RWPE1 (cell line): ENCODE measurements around the gene B3GALT6.

ENCODE experiments used
- CTCF ChIA-PET: fragments of 350-600 bp; sonication (Branson Sonifier 250); formaldehyde crosslinking; extraction: SDS; loops from one replicate; lab custom pipeline; 2021; lab: Yijun Ruan, JAX
- POLR2A ChIA-PET: fragments of 400-600 bp; formaldehyde crosslinking; extraction: SDS; loops from one replicate; lab custom pipeline; 2020; ENCODE audit warnings: antibody characterized with exemption; ENCODE audit not compliant: low non-redundant PET; lab: Yijun Ruan, JAX
- DNase-seq: peaks from one replicate; pipeline ENCODE4 v3.0.0; 2012; ENCODE audit warnings: low spot score
- H3K27ac ChIP-seq: fragments of 450-650 bp; 2 replicates; pipeline ENCODE4 v1.5.1; 2017
- TF ChIP-seq, protein P1 (sequence below): fragments of 450-650 bp; conservative IDR thresholded peaks from 2 replicates; pipeline ENCODE4 v1.5.1; 2017; ENCODE audit warnings: low read depth, mild to moderate bottlenecking

The B3GALT6 gene

DNA sequence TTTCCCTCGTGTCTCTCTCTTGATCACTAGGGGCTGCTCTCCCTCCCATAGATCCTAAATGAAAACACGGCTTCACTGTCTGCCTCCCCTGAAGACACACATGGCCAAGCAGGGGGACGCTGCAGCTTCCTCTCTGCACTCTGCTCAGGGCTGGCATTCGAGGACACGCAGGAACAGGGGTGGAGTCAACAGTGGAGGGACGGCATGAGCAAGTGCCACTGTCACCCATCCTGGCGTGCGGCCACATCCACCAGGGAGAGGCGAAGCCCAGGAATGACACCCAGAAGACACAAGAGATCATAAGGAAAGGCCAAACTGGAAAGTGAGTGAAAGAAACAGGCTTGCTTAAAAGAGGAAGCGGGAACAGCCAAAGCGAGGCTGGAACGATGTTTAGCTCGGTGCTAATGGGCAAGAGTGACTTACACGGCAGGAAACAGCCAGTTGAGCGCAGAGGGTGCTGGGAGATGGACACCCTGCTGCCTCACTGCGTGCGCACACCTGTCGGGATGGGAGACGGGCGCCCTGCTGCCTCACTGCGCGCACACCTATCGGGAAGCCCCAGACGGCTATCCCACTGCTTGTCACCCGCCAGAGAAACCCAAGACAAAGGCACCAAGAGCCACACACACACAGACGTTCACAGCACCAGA lies 28.0 kb downstream of the B3GALT6 start:
- ChIA-PET CTCF (interaction anchor here (0.6 kb wide), 1 partner anchor 245 kb away, joined by 6 read pairs; no protein-coding TSS in a partner anchor), POLR2A (no interaction called here)
- TF ChIP-seq, protein P1, sequence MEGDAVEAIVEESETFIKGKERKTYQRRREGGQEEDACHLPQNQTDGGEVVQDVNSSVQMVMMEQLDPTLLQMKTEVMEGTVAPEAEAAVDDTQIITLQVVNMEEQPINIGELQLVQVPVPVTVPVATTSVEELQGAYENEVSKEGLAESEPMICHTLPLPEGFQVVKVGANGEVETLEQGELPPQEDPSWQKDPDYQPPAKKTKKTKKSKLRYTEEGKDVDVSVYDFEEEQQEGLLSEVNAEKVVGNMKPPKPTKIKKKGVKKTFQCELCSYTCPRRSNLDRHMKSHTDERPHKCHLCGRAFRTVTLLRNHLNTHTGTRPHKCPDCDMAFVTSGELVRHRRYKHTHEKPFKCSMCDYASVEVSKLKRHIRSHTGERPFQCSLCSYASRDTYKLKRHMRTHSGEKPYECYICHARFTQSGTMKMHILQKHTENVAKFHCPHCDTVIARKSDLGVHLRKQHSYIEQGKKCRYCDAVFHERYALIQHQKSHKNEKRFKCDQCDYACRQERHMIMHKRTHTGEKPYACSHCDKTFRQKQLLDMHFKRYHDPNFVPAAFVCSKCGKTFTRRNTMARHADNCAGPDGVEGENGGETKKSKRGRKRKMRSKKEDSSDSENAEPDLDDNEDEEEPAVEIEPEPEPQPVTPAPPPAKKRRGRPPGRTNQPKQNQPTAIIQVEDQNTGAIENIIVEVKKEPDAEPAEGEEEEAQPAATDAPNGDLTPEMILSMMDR = no peak
- H3K27ac ChIP-seq = peak overlapping the region; percentile 67
- DNase-seq = no peak

DNA sequence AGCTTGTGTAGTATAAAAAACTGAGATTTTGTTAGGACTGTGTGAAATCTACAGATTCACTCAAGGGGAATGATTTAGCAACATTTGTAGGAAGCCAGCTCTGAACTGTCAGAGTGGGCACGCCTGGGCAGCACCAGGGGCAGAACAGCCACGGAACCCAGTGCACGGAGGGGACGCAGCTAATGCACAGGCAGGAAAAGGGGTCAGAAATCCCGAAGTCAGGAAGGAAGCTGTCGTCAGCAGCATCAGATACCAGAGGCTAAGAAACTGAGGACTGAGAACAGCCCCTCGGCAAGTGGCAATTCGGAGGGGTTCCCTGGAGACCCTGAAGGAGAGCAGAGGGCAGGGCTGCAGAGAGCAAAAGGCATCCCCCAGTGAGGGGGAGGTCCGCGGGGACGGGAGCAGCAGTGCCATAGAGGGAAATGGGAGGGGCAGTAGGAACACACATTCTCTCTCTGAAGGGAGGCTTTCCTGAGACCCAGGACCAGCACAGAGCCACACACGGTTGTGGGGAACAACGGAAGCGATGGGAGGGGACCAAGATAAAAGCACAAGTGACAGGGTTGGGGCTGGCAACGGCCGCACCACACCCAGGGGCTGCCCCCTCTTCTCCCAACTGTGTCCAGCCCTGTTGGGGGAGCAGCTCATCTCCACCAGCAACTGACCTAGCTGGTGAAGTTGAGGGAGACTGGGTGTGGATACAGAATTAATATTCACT lies 29.0 kb downstream of the B3GALT6 start:
- DNase-seq = no peak
- TF ChIP-seq, protein P1 = no peak
- H3K27ac ChIP-seq = peak overlapping the region; percentile 67
- ChIA-PET CTCF (interaction anchor here (0.6 to 0.8 kb wide), 2 partner anchors 139 to 244 kb away, joined by 3 to 6 read pairs; no protein-coding TSS in a partner anchor), POLR2A (interaction anchor here (0.7 kb wide), 1 partner anchor 271 kb away, joined by 3 read pairs; no protein-coding TSS in a partner anchor)

DNA sequence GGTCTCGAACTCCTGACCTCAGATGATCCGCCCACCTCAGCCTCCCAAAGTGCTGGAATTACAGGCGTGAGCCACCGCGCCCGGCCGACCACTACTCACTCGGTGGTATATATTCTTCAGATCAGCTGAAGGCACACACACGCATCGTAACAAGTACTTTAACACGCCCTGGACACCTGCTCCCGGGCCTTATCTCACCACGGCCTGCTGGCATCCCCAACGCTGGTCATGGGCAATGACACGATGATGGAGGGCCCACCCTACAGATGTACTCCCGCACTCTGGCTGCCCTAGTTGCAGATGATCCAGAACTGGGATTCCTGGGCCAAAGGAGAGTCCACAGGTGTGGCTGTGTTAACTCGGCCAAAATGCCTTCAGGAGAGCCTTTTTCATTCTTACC lies 30.0 kb downstream of the B3GALT6 start:
- POLR2A ChIA-PET = no interaction called here
- peak overlapping the region; percentile 18 for H3K27ac ChIP-seq
- TF ChIP-seq, protein P1 = no peak
- DNase-seq = no peak
- CTCF ChIA-PET = interaction anchor here (0.7 kb wide), 1 partner anchor 15 kb away, joined by 5 read pairs; no protein-coding TSS in a partner anchor

DNA sequence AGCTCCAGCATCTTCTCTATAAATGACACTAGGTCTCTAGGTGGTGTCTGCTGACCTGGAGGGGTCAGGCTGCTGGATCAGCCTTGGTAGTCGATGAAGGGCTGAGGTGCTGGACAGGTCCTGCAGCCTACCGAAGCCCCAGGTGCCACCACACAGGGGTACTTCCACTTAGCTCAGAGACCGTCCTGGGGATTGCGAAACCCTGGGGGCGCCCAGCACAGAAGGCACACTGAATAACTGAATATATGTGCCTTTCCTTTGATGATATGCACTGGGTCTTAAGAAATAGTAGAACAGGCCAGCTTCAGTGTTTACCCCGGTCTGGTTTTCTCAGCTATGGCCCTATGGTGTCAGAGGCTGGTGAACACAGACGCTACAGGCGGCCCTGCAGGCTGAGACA lies 30.7 kb downstream of the B3GALT6 start:
- no peak for DNase-seq
- TF ChIP-seq, protein P1 = no peak
- CTCF ChIA-PET = interaction anchor here (1.1 kb wide), 1 partner anchor 9 kb away, joined by 3 read pairs; no protein-coding TSS in a partner anchor
- POLR2A ChIA-PET = no interaction called here
- H3K27ac ChIP-seq = peak overlapping the region; percentile 18

DNA sequence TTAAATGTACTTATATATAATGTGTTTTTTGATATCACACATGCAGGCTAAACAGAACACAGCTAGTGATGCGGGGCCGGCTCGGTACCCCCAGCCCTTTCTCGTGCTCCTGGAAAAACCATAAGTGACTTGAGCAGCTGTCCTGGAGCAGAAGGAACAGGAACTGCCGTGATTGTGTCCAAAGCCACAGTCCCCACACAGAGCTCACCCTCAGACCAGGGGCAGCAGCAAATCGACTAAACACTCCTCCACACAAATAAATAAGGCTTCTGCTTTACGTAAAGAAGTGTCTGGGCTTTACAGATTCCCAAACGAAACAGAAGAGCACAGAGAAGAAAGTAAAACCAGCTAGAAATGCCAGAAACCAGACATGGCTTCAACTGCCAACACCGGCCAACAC lies 32.0 kb downstream of the B3GALT6 start:
- CTCF ChIA-PET = interaction anchor here (0.7 to 1.3 kb wide), 2 partner anchors 14 to 142 kb away, joined by 3 to 4 read pairs; no protein-coding TSS in a partner anchor
- peak overlapping the region; percentile 69 for H3K27ac ChIP-seq
- POLR2A ChIA-PET = no interaction called here
- TF ChIP-seq, protein P1 = no peak
- DNase-seq = no peak

DNA sequence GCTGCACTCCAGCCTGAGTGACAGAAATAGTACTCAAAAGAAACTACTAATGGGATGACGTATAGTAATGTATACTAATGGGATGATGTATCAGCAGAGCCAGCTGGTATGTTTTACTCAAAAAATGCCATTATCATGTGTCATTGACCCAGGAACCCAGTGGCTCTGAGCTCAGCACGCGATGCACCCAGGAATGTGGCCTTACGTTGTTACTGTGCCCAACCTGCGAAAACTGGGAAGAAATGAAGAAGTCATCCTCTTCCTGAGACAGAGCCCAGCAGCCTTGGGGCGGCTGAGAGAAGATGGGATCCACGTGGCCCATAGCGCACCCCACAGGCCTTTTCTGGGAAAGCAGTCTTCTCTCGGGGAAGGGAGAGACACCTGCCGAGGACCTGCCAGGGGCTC lies 32.8 kb downstream of the B3GALT6 start:
- CTCF ChIA-PET = interaction anchor here (0.6 to 0.7 kb wide), 2 partner anchors 30 to 66 kb away, joined by 3 to 6 read pairs; no protein-coding TSS in a partner anchor
- POLR2A ChIA-PET = no interaction called here
- TF ChIP-seq, protein P1 = no peak; the same call in 1 of the 2 replicates
- H3K27ac ChIP-seq = peak overlapping the region; percentile 69
- DNase-seq = peak; percentile 85
